NB4 (cell line): ENCODE measurements around the gene NOP56.

Source experiments
- MYC ChIP-seq: IDR thresholded peaks from 2 replicates; pipeline ENCODE4 v1.6.1; 2011; ENCODE audit warnings: low read depth, low read length
- POLR2A ChIP-seq: IDR thresholded peaks from 2 replicates; pipeline ENCODE4 v1.6.1; 2011; ENCODE audit warnings: mild to moderate bottlenecking; ENCODE audit not compliant: insufficient read length; ENCODE audit errors: extremely low read depth
- TF ChIP-seq, protein P1 (sequence below): IDR thresholded peaks from 2 replicates; pipeline ENCODE4 v1.6.1; 2011; ENCODE audit warnings: low read depth, low read length
- TF ChIP-seq, protein P2 (sequence below): IDR thresholded peaks from one replicate; pipeline ENCODE4 v1.5.1; 2012; ENCODE audit warnings: low read depth, low read length

DNA sequence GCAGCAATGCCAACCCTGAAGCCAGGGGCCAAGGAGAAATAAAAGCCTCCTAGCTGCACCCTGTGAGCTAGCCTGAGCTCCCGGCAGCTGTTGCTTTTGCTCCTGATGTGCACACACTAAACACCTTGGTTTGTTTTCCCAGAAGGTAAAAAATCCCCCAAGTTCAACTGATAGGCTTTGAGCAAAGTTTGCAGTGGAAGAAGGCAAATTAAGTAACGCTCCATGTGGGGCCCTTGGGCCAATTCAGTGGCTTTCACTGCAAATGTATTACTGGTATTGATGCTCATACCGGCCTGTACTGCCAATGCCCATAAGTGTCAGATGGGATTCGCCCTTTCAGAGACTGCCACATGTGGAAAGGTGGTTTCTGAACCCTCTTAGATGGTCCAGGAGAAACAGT, 21.0 kb downstream of the NOP56 start:
- TF ChIP-seq, protein P1, sequence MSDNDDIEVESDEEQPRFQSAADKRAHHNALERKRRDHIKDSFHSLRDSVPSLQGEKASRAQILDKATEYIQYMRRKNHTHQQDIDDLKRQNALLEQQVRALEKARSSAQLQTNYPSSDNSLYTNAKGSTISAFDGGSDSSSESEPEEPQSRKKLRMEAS = no peak
- TF ChIP-seq POLR2A (no peak), MYC (no peak)
- TF ChIP-seq, protein P2, sequence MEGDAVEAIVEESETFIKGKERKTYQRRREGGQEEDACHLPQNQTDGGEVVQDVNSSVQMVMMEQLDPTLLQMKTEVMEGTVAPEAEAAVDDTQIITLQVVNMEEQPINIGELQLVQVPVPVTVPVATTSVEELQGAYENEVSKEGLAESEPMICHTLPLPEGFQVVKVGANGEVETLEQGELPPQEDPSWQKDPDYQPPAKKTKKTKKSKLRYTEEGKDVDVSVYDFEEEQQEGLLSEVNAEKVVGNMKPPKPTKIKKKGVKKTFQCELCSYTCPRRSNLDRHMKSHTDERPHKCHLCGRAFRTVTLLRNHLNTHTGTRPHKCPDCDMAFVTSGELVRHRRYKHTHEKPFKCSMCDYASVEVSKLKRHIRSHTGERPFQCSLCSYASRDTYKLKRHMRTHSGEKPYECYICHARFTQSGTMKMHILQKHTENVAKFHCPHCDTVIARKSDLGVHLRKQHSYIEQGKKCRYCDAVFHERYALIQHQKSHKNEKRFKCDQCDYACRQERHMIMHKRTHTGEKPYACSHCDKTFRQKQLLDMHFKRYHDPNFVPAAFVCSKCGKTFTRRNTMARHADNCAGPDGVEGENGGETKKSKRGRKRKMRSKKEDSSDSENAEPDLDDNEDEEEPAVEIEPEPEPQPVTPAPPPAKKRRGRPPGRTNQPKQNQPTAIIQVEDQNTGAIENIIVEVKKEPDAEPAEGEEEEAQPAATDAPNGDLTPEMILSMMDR = no peak
